HepG2 (cell line): ENCODE results near the gene HMGN4. TPM values are rescaled to one million over a fixed set of nuclear protein-coding genes. Genes with fewer than 3 reads are reported as not detected.

Experiments
- GATAD1 ChIP-seq: IDR thresholded peaks from 2 replicates; pipeline ENCODE4 v1.6.1; 2016; ENCODE audit warnings: missing genetic modification reagents, missing compliant biosample characterization
- HMGXB3 ChIP-seq: sonication (generic); formaldehyde crosslinking; IDR thresholded peaks from 2 replicates; pipeline ENCODE4 v1.4.0; 2020; ENCODE audit warnings: missing genetic modification reagents, borderline replicate concordance
- KDM1A ChIP-seq: IDR thresholded peaks from 2 replicates; pipeline ENCODE4 v1.6.1; 2016; ENCODE audit warnings: missing compliant biosample characterization
- MIER2 ChIP-seq: IDR thresholded peaks from 2 replicates; pipeline ENCODE4 v1.6.1; 2016; ENCODE audit warnings: missing biosample characterization, missing genetic modification reagents
- MTERF4 ChIP-seq: sonication (generic); formaldehyde crosslinking; IDR thresholded peaks from 2 replicates; pipeline ENCODE4 v1.8.0; 2023; ENCODE audit warnings: mild to moderate bottlenecking, missing genetic modification reagents
- PPARG ChIP-seq: conservative IDR thresholded peaks from 2 replicates; pipeline ENCODE4 v1.6.1; 2016; ENCODE audit warnings: missing biosample characterization, missing genetic modification reagents
- PRDM10 ChIP-seq: sonication (generic); formaldehyde crosslinking; IDR thresholded peaks from 2 replicates; pipeline ENCODE4 v1.4.0; 2020; ENCODE audit warnings: low read depth, missing genetic modification reagents
- ZBTB1 ChIP-seq: sonication (generic); formaldehyde crosslinking; IDR thresholded peaks from 2 replicates; pipeline ENCODE4 v1.4.0; 2020; ENCODE audit warnings: missing genetic modification reagents, borderline replicate concordance
- ZNF207 ChIP-seq: fragments of 450-650 bp; IDR thresholded peaks from 2 replicates; pipeline ENCODE4 v1.6.1; 2016; ENCODE audit warnings: antibody characterized with exemption, borderline replicate concordance
- ZNF263 ChIP-seq: sonication (generic); formaldehyde crosslinking; IDR thresholded peaks from 2 replicates; pipeline ENCODE4 v1.4.0; 2020; ENCODE audit warnings: missing genetic modification reagents
- ZNF282 ChIP-seq: fragments of 450-650 bp; IDR thresholded peaks from 2 replicates; pipeline ENCODE4 v1.6.1; 2018; ENCODE audit not compliant: partially characterized antibody
- ZNF557 ChIP-seq: sonication (generic); formaldehyde crosslinking; IDR thresholded peaks from 2 replicates; pipeline ENCODE4 v1.4.0; 2020; ENCODE audit warnings: missing genetic modification reagents
- ZNF687 ChIP-seq: sonication (generic); formaldehyde crosslinking; IDR thresholded peaks from 2 replicates; pipeline ENCODE4 v1.5.1; 2020; ENCODE audit warnings: mild to moderate bottlenecking, missing genetic modification reagents, moderate library complexity
- polyA plus RNA-seq, 8 experiments: library from polyadenylated mRNA; depleted of rRNA in 3 of 8; stranded (reverse) in 7 of 8; unstranded in 1 of 8; fragments of >200 nt; fragmentation: Illumina TruSeq in 4 of 8; extraction: Trizol in 4 of 8; gene quantifications; 2 replicates each; pipeline versions ENCODE4 v1.2.1 to v1.2.3, GENCODE V29; 2011 to 2016; ENCODE audit warnings: low read depth in 4 of 8, missing spikeins in 1 of 8, mixed read lengths in 1 of 8; ENCODE audit not compliant: insufficient read depth in 1 of 8
- total RNA-seq, 5 experiments: library from RNA; depleted of rRNA; stranded (reverse); fragments of >200 nt; fragmentation: Illumina TruSeq; extraction: Trizol; gene quantifications; 2 replicates each; pipeline ENCODE4 v1.2.3, GENCODE V29; 2016; ENCODE audit warnings: low read depth in 1 of 5

Gene HMGN4
- total and polyA plus RNA-seq, 2 of the 13 experiments (the other 11 are each of a cell fraction or from before 2014, with no cell fraction given) = 39.9 to 52.1 TPM

GRCh38 chr6:26556263-26557070, 18.3 kb downstream of the HMGN4 start (continued):
- peak; percentile 67; the same call in 1 of the 2 replicates for TF ChIP-seq PPARG (CRISPR knock-in tag)
- no peak; the same call in 1 of the 2 replicates for TF ChIP-seq KDM1A (CRISPR knock-in tag)
- TF ChIP-seq ZNF557 (CRISPR knock-in tag) = peak; percentile 71; the same call in 1 of the 2 replicates
- TF ChIP-seq HMGXB3 = no peak
- no peak for TF ChIP-seq ZNF282
- TF ChIP-seq GATAD1 = peak; percentile 57
- TF ChIP-seq ZNF687 (CRISPR knock-in tag) = no peak
- TF ChIP-seq ZNF263 (CRISPR knock-in tag) = peak; percentile 73
- no peak; the same call in 1 of the 2 replicates for TF ChIP-seq PRDM10 (CRISPR knock-in tag)
- no peak for TF ChIP-seq ZNF207
- peak; percentile 22; the same call in 1 of the 2 replicates for TF ChIP-seq MIER2 (CRISPR knock-in tag)
- no peak for TF ChIP-seq MTERF4 (CRISPR knock-in tag)
- TF ChIP-seq ZBTB1 (CRISPR knock-in tag) = no peak
